IPS-18c (cell line): ENCODE measurements around the gene PGP.

Source experiments
- H3K4me3 ChIP-seq: 2 replicates; pipeline ENCODE4 v1.7.0; 2013; ENCODE audit warnings: low read depth, mild to moderate bottlenecking, low read length, moderate library complexity; ENCODE audit not compliant: insufficient read depth
- H3K9me3 ChIP-seq: one replicate; pipeline ENCODE4 v1.6.1; 2013; ENCODE audit warnings: mild to moderate bottlenecking, low read length, moderate library complexity; ENCODE audit not compliant: control insufficient read depth, insufficient read depth

PGP gene

GRCh38 chr16:2195322-2196161 is 19.1 kb downstream of the PGP start:
- Histone ChIP-seq H3K4me3 (peak overlapping the region; percentile 57), H3K9me3 (no peaks in the 10 kb centered on the region)

DNA sequence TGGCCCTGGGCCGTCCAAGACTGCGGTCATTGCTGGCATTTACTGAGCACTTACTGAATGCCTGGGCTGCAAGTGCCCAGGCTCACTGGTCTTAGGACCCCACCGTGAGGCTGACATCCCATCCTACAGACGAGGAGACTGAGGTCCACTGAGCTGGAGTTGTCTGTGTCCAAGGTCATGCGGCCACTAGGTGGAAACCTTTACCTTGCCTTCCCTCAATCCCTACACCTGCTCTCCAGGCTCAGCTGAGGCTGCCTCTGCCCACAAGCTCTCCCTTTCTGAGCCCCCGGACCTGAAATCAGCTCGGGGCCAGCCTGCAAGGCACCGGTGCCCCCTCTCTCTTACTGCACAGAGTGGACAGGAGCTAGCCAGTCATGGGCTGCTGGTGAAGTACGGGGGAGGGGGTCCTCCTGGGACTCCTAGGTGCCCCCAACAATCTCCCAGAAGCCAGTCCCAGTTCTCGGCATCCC is 19.8 kb downstream of the PGP start:
- Histone ChIP-seq H3K9me3 (no peaks in the 10 kb centered on the region), H3K4me3 (peak overlapping the region; percentile 57; the same call in 1 of the 2 replicates)

DNA sequence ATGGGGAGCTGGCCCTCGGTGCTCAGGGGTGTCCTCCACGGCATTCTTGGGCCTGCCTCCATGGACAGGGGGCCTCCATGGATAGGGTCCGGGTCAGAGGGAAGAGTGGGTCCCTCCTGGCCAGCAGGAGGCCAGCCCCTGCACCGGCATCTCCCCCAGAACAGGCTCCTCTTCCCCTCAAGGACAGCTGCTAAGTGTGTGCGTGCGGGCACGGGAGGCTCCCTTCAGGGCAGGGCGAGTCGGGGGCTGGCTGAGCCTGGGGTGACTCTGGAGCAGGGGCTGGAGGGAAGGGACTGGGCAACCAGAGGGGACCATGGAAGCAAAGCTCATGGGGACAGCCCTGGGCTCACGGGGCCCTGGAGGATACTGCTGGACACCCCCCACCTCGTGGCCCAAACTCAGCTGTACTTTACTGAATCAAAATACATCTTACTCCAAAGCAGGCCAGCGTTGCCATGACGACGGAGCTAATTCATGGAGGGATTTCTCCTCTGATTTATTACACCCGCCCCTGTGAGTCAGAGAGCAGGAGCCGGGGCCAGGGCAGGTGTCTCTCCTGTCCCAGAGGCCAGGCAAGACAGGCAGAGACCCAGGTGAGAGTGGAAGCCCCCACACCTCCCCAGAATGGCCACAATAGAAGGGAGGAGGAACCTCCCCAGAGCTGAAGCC is 20.3 kb downstream of the PGP start:
- no peaks in the 10 kb centered on the region for H3K9me3 ChIP-seq

GRCh38 chr16:2191446-2191706 is 23.3 kb downstream of the PGP start:
- Histone ChIP-seq H3K9me3 (no peaks in the 10 kb centered on the region), H3K4me3 (no peak overlapping the region)

More for the DNA sequence above, 20.3 kb downstream of the PGP start:
- H3K4me3 ChIP-seq = no peak overlapping the region

GRCh38 chr16:2190659-2191445 is 23.8 kb downstream of the PGP start:
- H3K9me3 ChIP-seq = no peaks in the 10 kb centered on the region
- H3K4me3 ChIP-seq = no peak overlapping the region

DNA sequence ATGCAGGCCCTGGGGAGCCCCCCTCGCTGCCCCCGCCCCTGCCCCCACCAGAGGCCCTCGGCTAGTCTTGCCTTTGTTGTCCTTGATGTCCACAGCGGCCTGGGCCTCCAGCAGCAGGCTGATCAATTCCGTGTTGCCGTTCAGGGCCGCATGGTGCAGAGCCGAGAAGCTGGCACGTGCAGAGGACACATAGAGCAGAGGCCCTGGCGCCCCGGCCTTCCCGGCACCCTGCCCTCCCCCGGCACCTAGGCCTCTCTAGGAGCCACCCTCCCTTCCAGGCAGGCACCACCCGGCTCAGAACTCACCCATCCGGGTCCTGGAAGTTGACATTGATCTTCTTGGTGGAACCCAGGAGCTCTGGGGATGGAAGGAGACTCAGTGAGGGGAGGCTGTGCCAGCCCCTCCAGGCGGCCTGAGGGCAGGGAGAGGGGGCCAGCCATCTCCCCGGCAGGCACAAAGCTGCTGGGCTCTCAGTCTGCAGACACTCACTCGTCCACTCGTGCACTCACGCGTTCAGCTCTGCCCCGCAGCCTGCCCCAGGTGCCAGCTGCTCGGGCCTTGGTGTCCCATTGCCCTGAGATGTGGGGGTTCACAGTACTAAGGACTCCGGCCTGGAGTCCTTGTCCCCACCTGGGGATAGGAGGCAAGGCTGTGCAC is 24.5 kb downstream of the PGP start:
- Histone ChIP-seq H3K4me3 (no peak overlapping the region), H3K9me3 (no peaks in the 10 kb centered on the region)

- Histone ChIP-seq H3K9me3 (no peaks in the 10 kb centered on the region), H3K4me3 (no peak overlapping the region)
Observed at GRCh38 chr16:2189252-2189893, 25.3 kb downstream of the PGP start.

DNA sequence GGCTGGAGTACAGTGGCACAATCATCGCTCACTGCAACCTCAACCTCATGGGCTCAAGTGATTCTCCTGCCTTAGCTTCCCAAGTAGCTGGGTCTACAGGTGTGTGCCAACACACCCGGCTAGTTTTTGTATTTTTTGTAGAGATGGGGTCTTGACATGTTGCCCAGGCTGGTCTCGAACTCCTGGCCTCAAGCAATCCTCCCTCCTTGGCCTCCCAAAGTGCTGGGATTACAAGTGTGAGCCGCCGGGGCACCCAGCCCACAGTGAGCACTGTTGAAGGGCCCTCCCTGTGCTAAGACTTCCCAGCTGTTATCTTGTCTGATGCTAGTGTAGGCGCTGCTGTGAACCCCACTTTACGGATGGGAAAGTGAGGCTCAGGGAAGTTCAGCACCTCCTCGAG is 26.2 kb downstream of the PGP start:
- no peaks in the 10 kb centered on the region for H3K9me3 ChIP-seq
- no peak overlapping the region for H3K4me3 ChIP-seq

GRCh38 chr16:2187212-2187611 is 27.4 kb downstream of the PGP start:
- H3K4me3 ChIP-seq = no peak overlapping the region
- H3K9me3 ChIP-seq = no peaks in the 10 kb centered on the region

- Histone ChIP-seq H3K4me3 (no peak overlapping the region; the same call in 1 of the 2 replicates), H3K9me3 (no peaks in the 10 kb centered on the region)
Observed at GRCh38 chr16:2186505-2186904, 28.1 kb downstream of the PGP start.

DNA sequence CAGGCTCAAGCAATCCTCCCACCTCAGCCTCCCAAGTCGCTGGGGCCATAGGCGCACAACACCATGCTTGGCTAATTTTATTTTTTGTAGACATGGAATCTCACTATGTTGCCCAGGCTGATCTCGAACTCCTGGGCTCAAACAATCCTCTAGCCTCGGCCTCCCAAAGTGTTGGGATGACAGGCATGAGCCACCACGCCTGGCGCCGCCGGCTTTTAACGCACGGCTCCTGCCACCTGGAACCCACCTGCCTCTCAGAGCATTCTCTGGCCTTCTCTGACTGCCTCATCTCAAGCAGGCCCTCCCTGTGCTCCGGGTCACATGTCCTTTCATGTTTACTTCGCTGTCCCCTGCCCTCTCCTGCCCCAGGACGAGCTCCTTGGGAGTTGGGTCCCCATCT is 28.6 kb downstream of the PGP start:
- no peaks in the 10 kb centered on the region for H3K9me3 ChIP-seq
- H3K4me3 ChIP-seq = no peak overlapping the region

DNA sequence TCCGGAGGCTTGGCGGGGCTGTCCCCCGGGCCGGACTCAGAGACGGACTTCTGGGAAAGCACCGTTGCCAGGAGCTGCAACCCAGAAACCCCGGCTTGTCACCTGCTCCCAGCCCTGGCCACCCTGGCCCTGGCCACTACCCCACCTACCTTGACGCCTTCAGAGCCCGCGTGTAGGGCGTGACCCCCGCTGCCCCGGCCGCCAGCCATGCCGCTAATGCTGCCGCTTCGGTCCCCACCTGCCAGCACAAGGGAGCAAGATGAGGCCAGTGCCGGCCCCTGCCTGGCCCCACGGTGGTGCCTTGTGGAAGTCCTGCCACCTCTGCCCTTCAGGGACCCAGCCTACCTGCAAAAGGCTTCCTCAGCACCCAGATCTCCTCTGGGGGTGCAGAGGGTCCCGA is 29.7 kb downstream of the PGP start:
- H3K4me3 ChIP-seq = no peak overlapping the region
- H3K9me3 ChIP-seq = no peaks in the 10 kb centered on the region

DNA sequence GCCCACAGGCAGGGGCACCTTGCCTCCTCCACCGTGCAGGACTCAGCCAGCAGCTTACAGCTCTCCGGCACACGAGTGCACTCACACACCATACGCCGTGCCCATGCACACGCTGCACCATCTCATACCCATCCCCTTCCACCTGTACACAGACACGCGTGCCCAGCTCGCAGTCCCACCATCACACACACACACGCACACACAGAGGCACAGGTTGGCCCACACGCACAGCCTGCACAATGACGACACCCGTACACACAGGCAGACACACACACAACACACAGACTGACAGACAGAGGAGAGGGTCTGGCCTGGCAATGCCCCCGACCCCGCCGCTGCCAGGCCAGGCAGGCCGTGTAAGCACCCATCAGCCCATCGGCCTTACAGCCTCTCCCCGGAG is 30.3 kb downstream of the PGP start:
- H3K4me3 ChIP-seq = no peak overlapping the region
- no peaks in the 10 kb centered on the region for H3K9me3 ChIP-seq

DNA sequence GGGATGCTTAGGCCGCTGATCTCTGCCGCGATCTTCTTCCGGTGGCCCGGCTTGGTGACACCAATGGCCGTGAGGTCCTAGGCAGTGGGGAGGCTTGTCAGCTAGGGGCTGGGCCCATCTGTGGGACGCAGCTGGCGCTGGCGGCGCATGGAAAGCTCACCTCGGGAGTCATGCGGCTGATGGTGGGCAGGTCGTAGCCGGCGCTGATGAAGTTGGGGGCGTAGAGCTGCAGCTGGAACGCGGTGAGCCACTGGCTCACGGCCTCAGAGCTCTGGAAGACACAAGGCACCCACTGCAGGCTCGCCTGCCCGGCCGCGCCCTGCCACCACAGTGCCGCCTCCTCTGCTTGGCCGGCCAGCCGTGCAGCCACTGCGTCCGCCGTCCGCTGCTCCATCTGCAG is 31.0 kb downstream of the PGP start:
- H3K4me3 ChIP-seq = no peak overlapping the region
- H3K9me3 ChIP-seq = no peaks in the 10 kb centered on the region

DNA sequence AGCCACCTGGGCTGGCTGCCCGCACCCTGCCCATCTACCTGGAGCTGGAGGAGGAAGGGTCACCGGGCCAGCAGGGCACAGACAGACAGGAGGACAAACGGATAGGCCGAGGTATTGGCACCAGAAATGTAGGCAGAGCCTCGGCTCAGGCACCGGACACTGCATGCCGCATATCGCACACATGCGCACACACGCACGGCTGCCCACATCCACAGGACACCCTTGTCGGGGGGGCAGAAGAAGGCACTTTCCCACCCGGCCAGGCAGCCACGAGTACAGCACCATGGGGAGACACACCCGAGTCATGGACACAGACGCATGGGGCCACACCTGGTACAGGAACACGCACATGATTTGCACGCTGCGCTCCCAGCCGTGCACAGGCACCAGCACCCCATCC is 32.7 kb downstream of the PGP start:
- Histone ChIP-seq H3K4me3 (no peak overlapping the region), H3K9me3 (no peaks in the 10 kb centered on the region)

- H3K9me3 ChIP-seq = no peaks in the 10 kb centered on the region
Observed at GRCh38 chr16:2180962-2181923, 33.4 kb downstream of the PGP start.

More at GRCh38 chr16:2180962-2181923, 33.4 kb downstream of the PGP start:
- no peak overlapping the region for H3K4me3 ChIP-seq
